GM18868 (cell line): ENCODE results near the gene FCHSD2.
"Not testable (repeated sequence)": the region's sequence is repeated elsewhere in the genome, so short reads cannot be mapped to it uniquely, and the experiment has no call there.

Source experiments
- ATAC-seq: cut with Tn5 transposase; IDR thresholded peaks from one replicate; pipeline ENCODE4 v1.9.1; 2021; ENCODE audit warnings: mild to moderate bottlenecking, moderate library complexity; ENCODE audit not compliant: unreplicated experiment

FCHSD2 gene

DNA sequence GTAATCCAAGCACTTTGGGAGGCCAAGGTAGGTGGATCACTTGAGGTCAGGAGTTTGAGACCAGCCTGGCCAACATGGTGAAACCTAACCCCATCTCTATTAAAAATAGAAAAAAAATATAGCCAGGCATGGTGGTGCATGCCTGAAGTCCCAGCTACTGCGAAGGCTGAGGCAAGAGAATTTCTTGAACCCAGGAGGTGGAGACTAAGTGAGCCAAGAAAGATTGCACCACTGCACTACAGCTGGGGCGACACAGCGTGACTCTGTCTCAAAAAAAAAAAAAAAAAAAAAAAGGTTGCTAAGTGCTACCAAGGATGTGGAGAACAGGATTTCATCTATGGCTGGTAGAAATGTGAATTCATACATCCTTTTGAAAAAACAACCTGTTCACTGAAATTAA is 291.3 kb downstream of the FCHSD2 start:
- no peak for ATAC-seq

GRCh38 chr11:72848846-72849466 is 293.2 kb downstream of the FCHSD2 start:
- no peak for ATAC-seq

DNA sequence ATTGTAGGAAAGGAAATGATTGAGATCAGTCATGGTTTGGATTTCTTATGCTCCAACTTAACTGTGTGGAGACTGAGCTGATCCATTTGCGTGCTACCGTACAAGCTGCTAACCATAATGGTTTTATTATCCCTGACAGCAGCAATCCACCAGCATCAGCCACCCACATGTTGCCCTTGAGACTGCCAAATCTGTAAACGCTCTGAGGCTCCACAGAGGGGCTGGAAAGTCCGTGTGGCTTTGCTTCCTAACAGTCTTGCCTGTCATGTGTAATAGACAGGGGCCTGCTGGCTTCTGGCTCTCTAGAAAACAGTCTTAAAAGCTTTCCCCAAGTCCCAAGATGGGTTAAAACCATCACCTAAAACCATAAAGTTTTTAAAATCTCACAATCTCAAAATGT is 297.8 kb downstream of the FCHSD2 start:
- no peak for ATAC-seq

GRCh38 chr11:72842653-72843330 is 299.3 kb downstream of the FCHSD2 start:
- no peak for ATAC-seq

- no peak for ATAC-seq
These were observed 300.0 kb downstream of the FCHSD2 start for GRCh38 chr11:72842126-72842525.

DNA sequence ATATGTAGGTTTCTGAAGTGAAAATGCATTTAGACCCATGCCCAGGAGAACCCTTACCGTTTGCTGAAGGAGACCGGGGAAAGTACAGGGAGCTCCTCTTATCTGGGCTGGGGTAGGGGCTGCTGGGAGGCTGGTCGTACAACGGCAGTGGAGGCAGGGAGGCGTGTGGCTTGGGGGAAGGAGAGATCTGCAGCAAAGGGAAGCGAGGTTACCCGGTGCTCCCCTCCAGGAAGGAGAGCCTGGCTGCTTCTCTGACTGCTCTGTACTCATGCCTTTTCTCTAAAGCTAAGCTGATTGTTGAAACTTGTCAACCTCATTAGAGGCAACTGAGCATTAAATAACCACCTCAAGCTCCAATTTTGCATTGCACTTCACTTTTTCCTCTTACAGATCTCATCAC is 300.7 kb downstream of the FCHSD2 start:
- ATAC-seq: no peak

GRCh38 chr11:72840780-72841179 is 301.3 kb downstream of the FCHSD2 start:
- ATAC-seq: no peak

DNA sequence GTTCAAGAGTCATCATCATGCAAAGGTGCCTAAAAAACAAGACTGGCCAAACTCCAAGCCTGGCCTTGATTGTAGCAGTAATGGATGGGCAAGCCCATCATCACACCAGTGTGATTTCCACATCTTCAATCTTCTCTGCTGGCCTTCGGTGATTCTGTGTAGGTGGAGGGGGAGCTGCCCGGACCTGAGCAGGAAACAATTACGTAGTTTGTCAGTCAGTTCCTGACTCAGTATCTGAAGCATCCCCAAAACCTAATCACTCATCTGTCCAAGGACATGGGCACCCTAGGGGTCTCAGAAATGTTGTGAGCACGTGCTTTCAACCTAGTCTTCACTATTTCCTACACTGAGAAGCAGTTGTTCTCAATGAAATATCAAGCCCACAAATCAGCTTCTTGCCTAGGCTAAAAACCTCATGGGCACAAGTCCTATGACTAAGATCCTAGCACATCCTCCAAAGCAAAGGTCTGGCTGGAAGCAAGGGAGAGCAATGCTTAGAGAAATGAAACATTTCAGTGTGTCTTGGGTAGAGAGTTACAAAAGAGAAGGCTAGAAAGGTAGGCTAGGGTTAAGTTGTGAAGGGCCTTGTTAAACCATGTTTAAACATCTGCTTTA is 303.3 kb downstream of the FCHSD2 start:
- ATAC-seq: no peak

DNA sequence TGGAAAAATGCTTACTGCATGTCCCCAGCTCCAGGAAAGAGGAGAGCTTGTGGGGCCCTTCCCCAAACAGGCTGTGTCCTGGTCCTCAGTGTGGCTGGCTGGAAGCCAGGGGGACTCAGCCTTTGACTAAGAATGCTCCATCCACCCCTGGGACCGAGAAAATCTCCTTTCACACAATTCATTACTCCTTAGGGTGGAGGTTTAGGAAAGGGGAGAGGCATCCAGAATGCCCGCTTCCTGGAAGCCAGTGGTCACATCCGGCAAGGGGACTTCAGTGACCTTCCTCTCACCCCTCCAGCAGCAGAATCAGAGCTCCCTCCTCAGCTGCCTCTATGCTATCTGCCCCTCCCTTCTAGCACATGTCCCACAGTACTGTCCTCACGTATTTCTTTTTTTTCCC is 306.0 kb downstream of the FCHSD2 start:
- ATAC-seq: no peak

GRCh38 chr11:72834905-72835304 is 307.2 kb downstream of the FCHSD2 start:
- ATAC-seq: no peak

- no peak for ATAC-seq
These were observed 308.2 kb downstream of the FCHSD2 start for GRCh38 chr11:72833811-72834493.

GRCh38 chr11:72833083-72833733 is 308.9 kb downstream of the FCHSD2 start:
- ATAC-seq: no peak

GRCh38 chr11:72832301-72833082 is 309.6 kb downstream of the FCHSD2 start:
- no peak for ATAC-seq

GRCh38 chr11:72831521-72832300 is 310.4 kb downstream of the FCHSD2 start:
- ATAC-seq: no peak

DNA sequence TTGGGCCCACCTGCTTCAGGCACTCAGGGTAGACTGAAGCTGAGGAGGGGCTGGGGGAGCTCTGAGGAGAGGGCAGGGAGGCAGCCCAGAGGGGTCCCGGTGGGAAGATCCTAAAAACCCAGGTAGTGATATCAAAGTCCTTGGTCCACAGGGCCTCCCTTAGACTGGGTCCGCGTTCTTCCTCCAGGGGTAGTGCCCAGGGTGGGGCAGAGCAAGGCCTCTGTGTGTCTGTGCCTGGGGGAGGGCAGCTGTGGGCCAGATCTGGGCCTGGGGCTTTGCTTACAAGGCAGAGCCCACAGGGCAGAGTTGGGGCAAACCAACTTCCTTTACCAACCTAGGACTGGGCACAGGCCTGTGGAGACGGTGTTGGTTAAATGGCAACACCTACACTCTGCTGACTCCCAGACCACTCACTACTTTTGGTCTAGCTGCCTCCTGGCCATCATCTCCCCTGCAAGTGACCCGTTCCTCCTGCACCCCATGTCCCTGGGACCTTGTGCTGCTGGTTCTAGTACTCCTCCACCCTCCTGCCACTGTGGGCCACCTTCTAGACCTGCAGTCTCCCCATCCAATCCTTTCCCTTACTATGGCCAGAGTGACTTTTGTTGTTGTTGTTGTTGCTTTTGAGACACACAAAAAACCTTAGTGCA is 312.1 kb downstream of the FCHSD2 start:
- no peak for ATAC-seq

DNA sequence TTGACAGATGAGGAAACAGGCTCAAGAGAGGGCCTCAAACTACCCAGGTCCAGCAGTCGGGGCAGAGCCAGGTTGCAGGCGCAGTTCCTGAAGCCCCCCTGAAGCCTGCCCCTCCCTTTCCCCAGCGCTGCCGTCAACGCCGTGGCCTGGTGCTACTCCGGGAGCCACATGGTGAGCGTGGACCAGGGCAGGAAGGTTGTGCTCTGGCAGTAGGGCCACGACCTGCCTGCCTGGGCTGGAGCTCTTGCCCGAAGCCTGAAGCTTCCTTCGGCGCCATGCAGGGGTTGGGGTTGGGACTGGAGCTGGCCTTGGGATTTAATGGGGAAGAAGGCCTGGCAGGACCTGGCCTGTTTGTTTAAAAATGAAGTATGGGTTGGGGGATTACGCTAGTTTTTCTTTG is 312.9 kb downstream of the FCHSD2 start:
- no peak for ATAC-seq

DNA sequence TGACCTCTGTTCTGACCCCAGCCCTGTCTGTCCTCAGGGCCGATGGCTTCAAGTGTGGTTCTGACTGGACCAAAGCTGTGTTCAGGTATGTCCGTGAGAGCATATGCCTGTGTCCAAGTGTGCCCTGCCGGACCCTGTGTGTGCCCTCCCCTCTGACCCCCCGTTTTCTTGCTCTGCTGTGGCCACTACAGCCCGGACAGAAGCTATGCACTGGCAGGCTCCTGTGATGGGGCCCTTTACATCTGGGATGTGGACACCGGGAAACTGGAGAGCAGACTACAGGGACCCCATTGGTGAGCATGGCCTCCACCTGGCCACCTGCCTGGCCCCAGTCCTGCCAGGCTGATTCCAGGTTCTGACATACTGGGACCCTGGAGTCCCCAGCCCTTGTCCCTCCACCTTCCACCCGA is 313.4 kb downstream of the FCHSD2 start:
- ATAC-seq: no peak

- no peak for ATAC-seq
These were observed 314.0 kb downstream of the FCHSD2 start for GRCh38 chr11:72828081-72828567.

DNA sequence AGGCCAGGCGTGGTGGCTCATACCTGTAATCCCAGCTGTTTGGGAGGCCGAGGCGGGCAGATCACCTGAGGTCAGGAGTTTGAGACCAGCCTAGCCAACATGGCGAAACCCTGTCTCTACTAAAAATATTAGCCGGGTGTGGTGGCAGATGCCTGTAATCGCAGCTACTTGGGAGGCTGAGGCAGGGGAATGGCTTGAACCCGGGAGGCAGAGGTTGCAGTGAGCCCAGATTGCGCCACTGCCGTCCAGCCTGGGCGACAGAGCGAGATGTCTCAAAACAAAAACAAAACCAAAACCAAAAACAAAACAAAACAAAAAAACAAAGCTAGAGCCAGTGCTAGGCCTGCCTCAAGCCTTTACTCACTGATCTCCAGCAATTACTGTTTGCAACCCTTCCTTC is 314.5 kb downstream of the FCHSD2 start:
- ATAC-seq: not testable (repeated sequence)
